ENCODE measurements around the gene PRLH. TPM values are rescaled to one million over a fixed set of nuclear protein-coding genes. Genes with fewer than 3 reads are reported as not detected.

Gene PRLH
- total and polyA plus RNA-seq, 4 donors = not detected

GRCh38 chr2:237527233-237527632, 39.1 kb upstream of the PRLH start:
- Histone ChIP-seq H3K27ac (ENCODE audit: low read depth in 1 of 2, low read length in 2 of 2) (no peak overlapping the region), H3K9ac (ENCODE audit: low read depth in 1 of 2, low read length in 2 of 2) (no peak overlapping the region), H3K4me1 (ENCODE audit: control insufficient read depth in 4 of 4, insufficient read depth in 4 of 4, low read length in 3 of 4) (peaks cover 4 to 11% (median 8%) of the 10 kb centered on the region in 4 donors), H3K4me3 (ENCODE audit: low read depth in 1 of 3, low read length in 3 of 3) (no peak overlapping the region), H3K36me3 (ENCODE audit: control insufficient read depth in 4 of 4, insufficient read depth in 3 of 4, low read depth in 1 of 4, low read length in 3 of 4) (peaks cover 3 to 19% (median 12%) of the 10 kb centered on the region in 4 donors), H3K9me3 (ENCODE audit: control insufficient read depth in 4 of 4, low read length in 3 of 4) (no peaks in the 10 kb centered on the region), H3K27me3 (ENCODE audit: control insufficient read depth in 4 of 4, insufficient read depth in 4 of 4, low read length in 3 of 4) (no peaks in the 10 kb centered on the region)
- TF ChIP-seq YY1 (IDR thresholded peaks at IDR 0.05) = no peak
- TF ChIP-seq EGR1 (IDR thresholded peaks at IDR 0.05; ENCODE audit: low read depth in 2 of 2) = no peak
- no peak for TF ChIP-seq MAX (IDR thresholded peaks at IDR 0.05)
- no peak for TF ChIP-seq SP1 (IDR thresholded peaks at IDR 0.05)
- DNase-seq (ENCODE audit: low spot score) = no peak
- WGBS = 95% methylated on average over 11 of the region's 11 CpGs

- TF ChIP-seq RXRA (IDR thresholded peaks at IDR 0.05) (no peak), CTCF (IDR thresholded peaks at IDR 0.05; ENCODE audit: low read depth, low read length, missing input control) (no peak), EGR1 (IDR thresholded peaks at IDR 0.05; ENCODE audit: low read depth in 2 of 2) (no peak)
- no peak overlapping the region for H3K9ac ChIP-seq (ENCODE audit: low read depth in 1 of 2, low read length in 2 of 2)
- H3K27ac ChIP-seq (ENCODE audit: low read depth in 1 of 2, low read length in 2 of 2) = no peak overlapping the region
- H3K4me3 ChIP-seq (ENCODE audit: low read depth in 1 of 3, low read length in 3 of 3) = no peak overlapping the region
- WGBS = 97% methylated on average over 5 of the region's 5 CpGs
- H3K4me1 ChIP-seq (ENCODE audit: control insufficient read depth in 4 of 4, insufficient read depth in 4 of 4, low read length in 3 of 4) = peaks cover 4 to 11% (median 8%) of the 10 kb centered on the region in 4 donors
- H3K27me3 ChIP-seq (ENCODE audit: control insufficient read depth in 4 of 4, insufficient read depth in 4 of 4, low read length in 3 of 4) = no peaks in the 10 kb centered on the region
- no peaks in the 10 kb centered on the region for H3K9me3 ChIP-seq (ENCODE audit: control insufficient read depth in 4 of 4, low read length in 3 of 4)
- H3K36me3 ChIP-seq (ENCODE audit: control insufficient read depth in 4 of 4, insufficient read depth in 3 of 4, low read depth in 1 of 4, low read length in 3 of 4) = peaks cover 4 to 19% (median 12%) of the 10 kb centered on the region in 4 donors
- no peak for DNase-seq (ENCODE audit: low spot score)
Measured at GRCh38 chr2:237527766-237528165, 38.6 kb upstream of the PRLH start.

GRCh38 chr2:237529452-237530402, 36.6 kb upstream of the PRLH start:
- 92% methylated on average over 19 of the region's 19 CpGs for WGBS
- no peak for DNase-seq (ENCODE audit: low spot score)
- no peak overlapping the region for H3K4me3 ChIP-seq (ENCODE audit: low read depth in 1 of 3, low read length in 3 of 3)
- H3K27me3 ChIP-seq (ENCODE audit: control insufficient read depth in 4 of 4, insufficient read depth in 4 of 4, low read length in 3 of 4) = no peaks in the 10 kb centered on the region
- peaks cover 4 to 21% (median 12%) of the 10 kb centered on the region in 4 donors for H3K36me3 ChIP-seq (ENCODE audit: control insufficient read depth in 4 of 4, insufficient read depth in 3 of 4, low read depth in 1 of 4, low read length in 3 of 4)
- H3K27ac ChIP-seq (ENCODE audit: low read depth in 1 of 2, low read length in 2 of 2) = no peak overlapping the region
- no peak overlapping the region for H3K9ac ChIP-seq (ENCODE audit: low read depth in 1 of 2, low read length in 2 of 2)
- H3K9me3 ChIP-seq (ENCODE audit: control insufficient read depth in 4 of 4, low read length in 3 of 4) = no peaks in the 10 kb centered on the region
- peaks cover 2 to 6% (median 4%) of the 10 kb centered on the region in 4 donors for H3K4me1 ChIP-seq (ENCODE audit: control insufficient read depth in 4 of 4, insufficient read depth in 4 of 4, low read length in 3 of 4)
- no peak for TF ChIP-seq RXRA (IDR thresholded peaks at IDR 0.05)
- TF ChIP-seq FOXA2 (IDR thresholded peaks at IDR 0.05) = no peak
- TF ChIP-seq HNF4A (conservative IDR thresholded peaks at IDR 0.05) = no peak
- TF ChIP-seq HNF4G (IDR thresholded peaks at IDR 0.05) = no peak
- TF ChIP-seq CTCF (IDR thresholded peaks at IDR 0.05; ENCODE audit: low read depth, low read length, missing input control) = no peak
- no peak for TF ChIP-seq ZBTB33 (IDR thresholded peaks at IDR 0.05)
- TF ChIP-seq NR2F2 (IDR thresholded peaks at IDR 0.05) = no peak
- TF ChIP-seq ATF3 (IDR thresholded peaks at IDR 0.05) = no peak
- TF ChIP-seq YY1 (IDR thresholded peaks at IDR 0.05) = no peak
- TF ChIP-seq TAF1 (conservative IDR thresholded peaks at IDR 0.05) = no peak
- no peak for TF ChIP-seq EGR1 (IDR thresholded peaks at IDR 0.05; ENCODE audit: low read depth in 2 of 2)
- TF ChIP-seq RAD21 (IDR thresholded peaks at IDR 0.05) = no peak
- no peak for TF ChIP-seq SP1 (IDR thresholded peaks at IDR 0.05)
- no peak for TF ChIP-seq MAX (IDR thresholded peaks at IDR 0.05)
- TF ChIP-seq JUND (IDR thresholded peaks at IDR 0.05) = no peak
- TF ChIP-seq FOXA1 (IDR thresholded peaks at IDR 0.05) = no peak

All from liver (tissue), 9 donors.